ENCODE data around the gene TMSB10. TPM values are rescaled to one million over a fixed set of nuclear protein-coding genes. Genes with fewer than 3 reads are reported as not detected.

Gene TMSB10
- total RNA-seq, 1 donor from 2014 or later, result 3,273 TPM

GRCh38 chr2:84880645-84881521 lies 24.6 kb upstream of the TMSB10 start, which contains the start of gene TRABD2A:
TSS of gene TRABD2A (minus strand) at chr2:84881084. CDS start at chr2:84881039, 45 bp downstream.
- H3K27me3 Mint-ChIP-seq (ENCODE audit: unreplicated experiment), result peaks cover 20% of the 10 kb centered on the region
- H3K27ac Mint-ChIP-seq (ENCODE audit: unreplicated experiment), result peak within 1 kb of the TSS; percentile 10
- peaks cover 12% of the 10 kb centered on the region for H3K4me1 Mint-ChIP-seq (ENCODE audit: low read depth, unreplicated experiment)
- peak within 1 kb of the TSS; percentile 91 for H3K4me3 Mint-ChIP-seq (ENCODE audit: unreplicated experiment)
- peaks cover 1% of the 10 kb centered on the region for H3K9me3 Mint-ChIP-seq (ENCODE audit: unreplicated experiment)
- no peaks in the 10 kb centered on the region for H3K36me3 Mint-ChIP-seq (ENCODE audit: unreplicated experiment)
- no peak for TF ChIP-seq CTCF (IDR thresholded peaks at IDR 0.05; ENCODE audit: partially characterized antibody, unreplicated experiment)
- peak; percentile 36 for DNase-seq

GRCh38 chr2:84881581-84882413 lies 23.7 kb upstream of the TMSB10 start:
- Mint-ChIP-seq H3K4me3 (ENCODE audit: unreplicated experiment) (peak overlapping the region; percentile 90), H3K27ac (ENCODE audit: unreplicated experiment) (peak overlapping the region; percentile 10), H3K27me3 (ENCODE audit: unreplicated experiment) (peaks cover 22% of the 10 kb centered on the region)

GRCh38 chr2:84882414-84882738 lies 23.1 kb upstream of the TMSB10 start:
- no peak for DNase-seq
- H3K9me3 Mint-ChIP-seq (ENCODE audit: unreplicated experiment), result no peaks in the 10 kb centered on the region
- peaks cover 12% of the 10 kb centered on the region for H3K4me1 Mint-ChIP-seq (ENCODE audit: low read depth, unreplicated experiment)
- no peak overlapping the region for H3K27ac Mint-ChIP-seq (ENCODE audit: unreplicated experiment)
- H3K27me3 Mint-ChIP-seq (ENCODE audit: unreplicated experiment), result peaks cover 22% of the 10 kb centered on the region
- peak overlapping the region; percentile 90 for H3K4me3 Mint-ChIP-seq (ENCODE audit: unreplicated experiment)
- TF ChIP-seq CTCF (IDR thresholded peaks at IDR 0.05; ENCODE audit: partially characterized antibody, unreplicated experiment), result peak; percentile 16
- H3K36me3 Mint-ChIP-seq (ENCODE audit: unreplicated experiment), result no peaks in the 10 kb centered on the region

More at GRCh38 chr2:84881581-84882413, 23.7 kb upstream of the TMSB10 start:
- H3K4me1 Mint-ChIP-seq (ENCODE audit: low read depth, unreplicated experiment), result peaks cover 12% of the 10 kb centered on the region
- H3K9me3 Mint-ChIP-seq (ENCODE audit: unreplicated experiment), result no peaks in the 10 kb centered on the region
- H3K36me3 Mint-ChIP-seq (ENCODE audit: unreplicated experiment), result no peaks in the 10 kb centered on the region
- peak; percentile 61 for TF ChIP-seq CTCF (IDR thresholded peaks at IDR 0.05; ENCODE audit: partially characterized antibody, unreplicated experiment)
- peak; percentile 83 for DNase-seq

GRCh38 chr2:84882775-84883550 lies 22.5 kb upstream of the TMSB10 start:
- peaks cover 12% of the 10 kb centered on the region for H3K4me1 Mint-ChIP-seq (ENCODE audit: low read depth, unreplicated experiment)
- no peak for TF ChIP-seq CTCF (IDR thresholded peaks at IDR 0.05; ENCODE audit: partially characterized antibody, unreplicated experiment)
- H3K27ac Mint-ChIP-seq (ENCODE audit: unreplicated experiment), result no peak overlapping the region
- no peak overlapping the region for H3K4me3 Mint-ChIP-seq (ENCODE audit: unreplicated experiment)
- H3K9me3 Mint-ChIP-seq (ENCODE audit: unreplicated experiment), result no peaks in the 10 kb centered on the region
- H3K36me3 Mint-ChIP-seq (ENCODE audit: unreplicated experiment), result no peaks in the 10 kb centered on the region
- peaks cover 20% of the 10 kb centered on the region for H3K27me3 Mint-ChIP-seq (ENCODE audit: unreplicated experiment)
- no peak for DNase-seq

Data from glutamatergic neuron (in vitro differentiated cells).